ENCODE measurements around the gene C17orf67. TPM values are rescaled to one million over a fixed set of nuclear protein-coding genes. Genes with fewer than 3 reads are reported as not detected.

Gene C17orf67
- total and polyA plus RNA-seq, 2 experiments from 2014 or later: 1.0 to 3.7 TPM

GRCh38 chr17:56742601-56743000 is 91.1 kb downstream of the C17orf67 start (continued):
- TF ChIP-seq, protein P1, sequence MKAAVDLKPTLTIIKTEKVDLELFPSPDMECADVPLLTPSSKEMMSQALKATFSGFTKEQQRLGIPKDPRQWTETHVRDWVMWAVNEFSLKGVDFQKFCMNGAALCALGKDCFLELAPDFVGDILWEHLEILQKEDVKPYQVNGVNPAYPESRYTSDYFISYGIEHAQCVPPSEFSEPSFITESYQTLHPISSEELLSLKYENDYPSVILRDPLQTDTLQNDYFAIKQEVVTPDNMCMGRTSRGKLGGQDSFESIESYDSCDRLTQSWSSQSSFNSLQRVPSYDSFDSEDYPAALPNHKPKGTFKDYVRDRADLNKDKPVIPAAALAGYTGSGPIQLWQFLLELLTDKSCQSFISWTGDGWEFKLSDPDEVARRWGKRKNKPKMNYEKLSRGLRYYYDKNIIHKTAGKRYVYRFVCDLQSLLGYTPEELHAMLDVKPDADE (IDR thresholded peaks at IDR 0.05): no peak
- no peak for TF ChIP-seq ZNF462 (CRISPR knock-in tag; IDR thresholded peaks at IDR 0.05)
- TF ChIP-seq POLR2AphosphoS5 (IDR thresholded peaks at IDR 0.05; ENCODE audit: low read depth): no peak
- TF ChIP-seq NANOG (IDR thresholded peaks at IDR 0.05; ENCODE audit: borderline replicate concordance): no peak

Small RNAs within 50 kb of the gene (small RNA-seq; reads per million reads assigned to genes)
- not detected for gene RNU6-1158P (ENCODE audit: low replicate concordance)

Other genes starting within 250 kb of the C17orf67 start
- gene NOG, start 240.2 kb downstream of the C17orf67 start, total RNA-seq (2014; rRNA removed; shearing (Covaris generic)): 0.66 and 0.89 TPM in 2 replicates
- gene NOG, start 240.2 kb downstream of the C17orf67 start, polyA plus RNA-seq (2016; fragmentation: Nextera tagmentation; extraction: Ambion mirVana): 0.39 and 0.89 TPM in 2 replicates
- 5.9 and 10.1 TPM in 2 replicates for gene DGKE, start 231 bp upstream of the C17orf67 start, total RNA-seq (2014; rRNA removed; shearing (Covaris generic))
- gene DGKE, start 231 bp upstream of the C17orf67 start, polyA plus RNA-seq (2016; fragmentation: Nextera tagmentation; extraction: Ambion mirVana): 3.9 and 4.1 TPM in 2 replicates
- gene TRIM25, start 80.1 kb upstream of the C17orf67 start, total RNA-seq (2014; rRNA removed; shearing (Covaris generic)): 24.7 and 36.2 TPM in 2 replicates
- gene TRIM25, start 80.1 kb upstream of the C17orf67 start, polyA plus RNA-seq (2016; fragmentation: Nextera tagmentation; extraction: Ambion mirVana): 19.6 and 20.7 TPM in 2 replicates
- gene COIL, start 127.1 kb upstream of the C17orf67 start, total RNA-seq (2014; rRNA removed; shearing (Covaris generic)): 18.5 and 23.7 TPM in 2 replicates
- 32.0 and 32.2 TPM in 2 replicates for gene COIL, start 127.1 kb upstream of the C17orf67 start, polyA plus RNA-seq (2016; fragmentation: Nextera tagmentation; extraction: Ambion mirVana)
- gene SCPEP1, start 144.2 kb upstream of the C17orf67 start, total RNA-seq (2014; rRNA removed; shearing (Covaris generic)): 52.1 and 55.0 TPM in 2 replicates
- 46.6 and 52.6 TPM in 2 replicates for gene SCPEP1, start 144.2 kb upstream of the C17orf67 start, polyA plus RNA-seq (2016; fragmentation: Nextera tagmentation; extraction: Ambion mirVana)

All from GM23338 (cell line).